GM12878 (cell line): ENCODE data around the gene BOLA2B. TPM values are rescaled to one million over a fixed set of nuclear protein-coding genes. Genes with fewer than 3 reads are reported as not detected.

Experiments
- polyA plus RNA-seq, 11 experiments: library from polyadenylated mRNA; depleted of rRNA in 4 of 11; unstranded in 6 of 11; stranded (reverse) in 5 of 11; fragments of >200 nt; fragmentation: Nextera tagmentation in 4 of 11; fragmentation: Illumina TruSeq in 1 of 11; extraction: Ambion mirVana in 4 of 11; extraction: Trizol in 1 of 11; gene quantifications; 1 replicate in 1 of 11; 2 replicates in 10 of 11; pipeline versions ENCODE4 v1.2.1 to v1.2.3, GENCODE V29; 2011 to 2016; ENCODE audit warnings: inconsistent platforms in 2 of 11, missing spikeins in 2 of 11, low read depth in 1 of 11
- small RNA-seq: library from RNA; depleted of rRNA; stranded (forward); fragments of <200 nt; gene quantifications from one replicate; pipeline ENCODE3, GENCODE V24; 2014
- total RNA-seq, 4 experiments: library from RNA; depleted of rRNA in 3 of 4; stranded (reverse); fragments of >200 nt in 3 of 4; fragmentation: Illumina TruSeq in 1 of 4; extraction: Trizol in 1 of 4; gene quantifications; 2 replicates each; pipeline versions ENCODE4 v1.2.1 to v1.2.3, GENCODE V29; 2013 to 2021

Gene BOLA2B
- total and polyA plus RNA-seq, 10 of the 15 experiments (the other 5 are each of a cell fraction or from before 2014, with no cell fraction given): 39.9 to 292 (median 130) TPM

Small RNA genes within 50 kb of the gene (small RNA-seq; reads per million reads assigned to genes)
- gene AC106782.4: not detected

Other genes starting within 250 kb of the BOLA2B start
Only the 7 nearest of the 24 such genes appear.
- 7.5 and 11.5 TPM in 2 replicates for gene YPEL3, start 97.5 kb downstream of the BOLA2B start, total RNA-seq (2014; rRNA removed)
- 5.1 and 5.3 TPM in 2 replicates for gene YPEL3, start 97.5 kb downstream of the BOLA2B start, total RNA-seq (2014; rRNA removed; fragmentation: Illumina TruSeq; extraction: Trizol)
- gene YPEL3, start 97.5 kb downstream of the BOLA2B start, total RNA-seq (2021): 13.3 and 13.8 TPM in 2 replicates
- 7.3 and 12.7 TPM in 2 replicates for gene YPEL3, start 97.5 kb downstream of the BOLA2B start, polyA plus RNA-seq (2011; rRNA removed)
- gene YPEL3, start 97.5 kb downstream of the BOLA2B start, polyA plus RNA-seq (2014; fragmentation: Illumina TruSeq; extraction: Trizol): 1.6 and 6.2 TPM in 2 replicates
- 1 to 10 TPM; 1.3 to 3.1 TPM for gene YPEL3, start 97.5 kb downstream of the BOLA2B start, polyA plus RNA-seq (2014; fragmentation: Nextera tagmentation; extraction: Ambion mirVana)
- 18.0 and 25.0 TPM in 2 replicates for gene YPEL3, start 97.5 kb downstream of the BOLA2B start, polyA plus RNA-seq (2014; rRNA removed)
- gene YPEL3, start 97.5 kb downstream of the BOLA2B start, polyA plus RNA-seq (2016; fragmentation: Nextera tagmentation; extraction: Ambion mirVana): 10 to 100 TPM; 19.1 to 22.0 TPM
- 0.65 and 1.9 TPM in 2 replicates for gene GDPD3, start 80.1 kb downstream of the BOLA2B start, total RNA-seq (2014; rRNA removed)
- gene GDPD3, start 80.1 kb downstream of the BOLA2B start, total RNA-seq (2014; rRNA removed; fragmentation: Illumina TruSeq; extraction: Trizol): 0.98 and 1.1 TPM in 2 replicates
- gene GDPD3, start 80.1 kb downstream of the BOLA2B start, total RNA-seq (2021): 1.9 and 3.3 TPM in 2 replicates
- gene GDPD3, start 80.1 kb downstream of the BOLA2B start, polyA plus RNA-seq (2011; rRNA removed): 0.53 and 1.4 TPM in 2 replicates
- 0.81 and 0.85 TPM in 2 replicates for gene GDPD3, start 80.1 kb downstream of the BOLA2B start, polyA plus RNA-seq (2014; fragmentation: Illumina TruSeq; extraction: Trizol)
- gene GDPD3, start 80.1 kb downstream of the BOLA2B start, polyA plus RNA-seq (2014; fragmentation: Nextera tagmentation; extraction: Ambion mirVana): under 1 TPM; 0.37 to 0.95 TPM
- gene GDPD3, start 80.1 kb downstream of the BOLA2B start, polyA plus RNA-seq (2014; rRNA removed): 2.3 and 2.7 TPM in 2 replicates
- gene GDPD3, start 80.1 kb downstream of the BOLA2B start, polyA plus RNA-seq (2016; fragmentation: Nextera tagmentation; extraction: Ambion mirVana): under 1 TPM; 0.29 to 0.53 TPM
- 38.2 and 39.0 TPM in 2 replicates for gene MAPK3, start 70.4 kb downstream of the BOLA2B start, total RNA-seq (2014; rRNA removed)
- gene MAPK3, start 70.4 kb downstream of the BOLA2B start, total RNA-seq (2014; rRNA removed; fragmentation: Illumina TruSeq; extraction: Trizol): 16.5 and 18.9 TPM in 2 replicates
- gene MAPK3, start 70.4 kb downstream of the BOLA2B start, total RNA-seq (2021): 57.0 and 60.2 TPM in 2 replicates
- 22.9 and 60.6 TPM in 2 replicates for gene MAPK3, start 70.4 kb downstream of the BOLA2B start, polyA plus RNA-seq (2011; rRNA removed)
- 50.5 and 74.1 TPM in 2 replicates for gene MAPK3, start 70.4 kb downstream of the BOLA2B start, polyA plus RNA-seq (2014; fragmentation: Illumina TruSeq; extraction: Trizol)
- gene MAPK3, start 70.4 kb downstream of the BOLA2B start, polyA plus RNA-seq (2014; fragmentation: Nextera tagmentation; extraction: Ambion mirVana): 1 to 10 TPM in 1 of 2 experiments, under 1 TPM in 1; 0.66 to 3.3 TPM
- 54.2 and 61.3 TPM in 2 replicates for gene MAPK3, start 70.4 kb downstream of the BOLA2B start, polyA plus RNA-seq (2014; rRNA removed)
- 10 to 100 TPM; 14.3 to 15.4 TPM for gene MAPK3, start 70.4 kb downstream of the BOLA2B start, polyA plus RNA-seq (2016; fragmentation: Nextera tagmentation; extraction: Ambion mirVana)
- gene CORO1A, start 10.1 kb downstream of the BOLA2B start, total RNA-seq (2014; rRNA removed): 500 and 561 TPM in 2 replicates
- 819 and 863 TPM in 2 replicates for gene CORO1A, start 10.1 kb downstream of the BOLA2B start, total RNA-seq (2014; rRNA removed; fragmentation: Illumina TruSeq; extraction: Trizol)
- 1,368 and 1,405 TPM in 2 replicates for gene CORO1A, start 10.1 kb downstream of the BOLA2B start, total RNA-seq (2021)
- 244 and 599 TPM in 2 replicates for gene CORO1A, start 10.1 kb downstream of the BOLA2B start, polyA plus RNA-seq (2011; rRNA removed)
- 71.8 and 624 TPM in 2 replicates for gene CORO1A, start 10.1 kb downstream of the BOLA2B start, polyA plus RNA-seq (2014; fragmentation: Illumina TruSeq; extraction: Trizol)
- 10 to 100 TPM; 16.3 to 35.3 TPM for gene CORO1A, start 10.1 kb downstream of the BOLA2B start, polyA plus RNA-seq (2014; fragmentation: Nextera tagmentation; extraction: Ambion mirVana)
- gene CORO1A, start 10.1 kb downstream of the BOLA2B start, polyA plus RNA-seq (2014; rRNA removed): 1,464 and 1,782 TPM in 2 replicates
- gene CORO1A, start 10.1 kb downstream of the BOLA2B start, polyA plus RNA-seq (2016; fragmentation: Nextera tagmentation; extraction: Ambion mirVana): 100 to 1,000 TPM; 805 to 918 TPM
- 56.3 and 65.6 TPM in 2 replicates for gene SLX1A, start 209 bp upstream of the BOLA2B start, total RNA-seq (2014; rRNA removed)
- 11.6 and 12.1 TPM in 2 replicates for gene SLX1A, start 209 bp upstream of the BOLA2B start, total RNA-seq (2014; rRNA removed; fragmentation: Illumina TruSeq; extraction: Trizol)
- 56.4 and 88.1 TPM in 2 replicates for gene SLX1A, start 209 bp upstream of the BOLA2B start, total RNA-seq (2021)
- gene SLX1A, start 209 bp upstream of the BOLA2B start, polyA plus RNA-seq (2011; rRNA removed): 14.7 and 17.1 TPM in 2 replicates
- 7.7 and 9.8 TPM in 2 replicates for gene SLX1A, start 209 bp upstream of the BOLA2B start, polyA plus RNA-seq (2014; fragmentation: Illumina TruSeq; extraction: Trizol)
- gene SLX1A, start 209 bp upstream of the BOLA2B start, polyA plus RNA-seq (2014; fragmentation: Nextera tagmentation; extraction: Ambion mirVana): 10 to 100 TPM in 1 of 2 experiments, 1 to 10 TPM in 1; 2.5 to 11.0 TPM
- gene SLX1A, start 209 bp upstream of the BOLA2B start, polyA plus RNA-seq (2014; rRNA removed): 43.2 and 70.8 TPM in 2 replicates
- 100 to 1,000 TPM; 110 to 123 TPM for gene SLX1A, start 209 bp upstream of the BOLA2B start, polyA plus RNA-seq (2016; fragmentation: Nextera tagmentation; extraction: Ambion mirVana)
- gene SULT1A3, start 5.6 kb upstream of the BOLA2B start, total RNA-seq (2014; rRNA removed): 2.0 and 3.9 TPM in 2 replicates
- gene SULT1A3, start 5.6 kb upstream of the BOLA2B start, total RNA-seq (2014; rRNA removed; fragmentation: Illumina TruSeq; extraction: Trizol): 6.0 and 6.9 TPM in 2 replicates
- 4.3 and 4.6 TPM in 2 replicates for gene SULT1A3, start 5.6 kb upstream of the BOLA2B start, total RNA-seq (2021)
- gene SULT1A3, start 5.6 kb upstream of the BOLA2B start, polyA plus RNA-seq (2011; rRNA removed): 4.6 and 7.2 TPM in 2 replicates
- gene SULT1A3, start 5.6 kb upstream of the BOLA2B start, polyA plus RNA-seq (2014; fragmentation: Illumina TruSeq; extraction: Trizol): 12.8 and 15.8 TPM in 2 replicates
- gene SULT1A3, start 5.6 kb upstream of the BOLA2B start, polyA plus RNA-seq (2014; fragmentation: Nextera tagmentation; extraction: Ambion mirVana): 1 to 10 TPM; 6.1 to 7.3 TPM
- 3.1 and 3.3 TPM in 2 replicates for gene SULT1A3, start 5.6 kb upstream of the BOLA2B start, polyA plus RNA-seq (2014; rRNA removed)
- gene SULT1A3, start 5.6 kb upstream of the BOLA2B start, polyA plus RNA-seq (2016; fragmentation: Nextera tagmentation; extraction: Ambion mirVana): 1 to 10 TPM; 6.3 to 8.2 TPM
- 0.28 and 0.54 TPM in 2 replicates for gene NPIPB13, start 54.8 kb upstream of the BOLA2B start, total RNA-seq (2014; rRNA removed)
- 0.81 and 1.1 TPM in 2 replicates for gene NPIPB13, start 54.8 kb upstream of the BOLA2B start, total RNA-seq (2014; rRNA removed; fragmentation: Illumina TruSeq; extraction: Trizol)
- 2.1 and 6.6 TPM in 2 replicates for gene NPIPB13, start 54.8 kb upstream of the BOLA2B start, total RNA-seq (2021)
- gene NPIPB13, start 54.8 kb upstream of the BOLA2B start, polyA plus RNA-seq (2011; rRNA removed): 9.0 and 13.2 TPM in 2 replicates
- gene NPIPB13, start 54.8 kb upstream of the BOLA2B start, polyA plus RNA-seq (2014; fragmentation: Illumina TruSeq; extraction: Trizol): 2.6 and 2.7 TPM in 2 replicates
- under 1 TPM; 0.15 to 0.32 TPM for gene NPIPB13, start 54.8 kb upstream of the BOLA2B start, polyA plus RNA-seq (2014; fragmentation: Nextera tagmentation; extraction: Ambion mirVana)
- 3.4 and 3.7 TPM in 2 replicates for gene NPIPB13, start 54.8 kb upstream of the BOLA2B start, polyA plus RNA-seq (2014; rRNA removed)
- gene NPIPB13, start 54.8 kb upstream of the BOLA2B start, polyA plus RNA-seq (2016; fragmentation: Nextera tagmentation; extraction: Ambion mirVana): 1 to 10 TPM; 6.0 to 8.3 TPM